ENCODE results near the gene NMT1. TPM values are rescaled to one million over a fixed set of nuclear protein-coding genes. Genes with fewer than 3 reads are reported as not detected.

Gene NMT1
- total and polyA plus RNA-seq, 2 of the 13 experiments (the other 11 are each of a cell fraction or from before 2014, with no cell fraction given), result 75.7 to 142 TPM

GRCh38 chr17:45030733-45031132, 30.4 kb upstream of the NMT1 start (continued):
- TF ChIP-seq ZNF318 (CRISPR knock-in tag; IDR thresholded peaks at IDR 0.05) (no peak), MED1 (CRISPR knock-in tag; IDR thresholded peaks at IDR 0.05) (peak; percentile 64), ZNF687 (CRISPR knock-in tag; IDR thresholded peaks at IDR 0.05) (peak; percentile 63), FOXP4 (CRISPR knock-in tag; IDR thresholded peaks at IDR 0.05) (0 out of 2 replicates have a peak, but pooled peaks have one; percentile 29), ZNF142 (CRISPR knock-in tag; IDR thresholded peaks at IDR 0.05) (no peak), ARHGAP35 (CRISPR knock-in tag; IDR thresholded peaks at IDR 0.05; ENCODE audit: borderline replicate concordance) (no peak), ZNF205 (CRISPR knock-in tag; IDR thresholded peaks at IDR 0.05) (peak; percentile 42; the same call in 1 of the 2 replicates), ZNF776 (CRISPR knock-in tag; IDR thresholded peaks at IDR 0.05) (no peak)

Measured in HepG2 (cell line).